ENCODE data around the gene AP1S2.
"Not testable (repeated sequence)": the region's sequence is repeated elsewhere in the genome, so short reads cannot be mapped to it uniquely, and the experiment has no call there.

AP1S2 gene

GRCh38 chrX:15854080-15854655 lies 445 bp downstream of the AP1S2 start:
- peak; percentile 38 for DNase-seq

DNA sequence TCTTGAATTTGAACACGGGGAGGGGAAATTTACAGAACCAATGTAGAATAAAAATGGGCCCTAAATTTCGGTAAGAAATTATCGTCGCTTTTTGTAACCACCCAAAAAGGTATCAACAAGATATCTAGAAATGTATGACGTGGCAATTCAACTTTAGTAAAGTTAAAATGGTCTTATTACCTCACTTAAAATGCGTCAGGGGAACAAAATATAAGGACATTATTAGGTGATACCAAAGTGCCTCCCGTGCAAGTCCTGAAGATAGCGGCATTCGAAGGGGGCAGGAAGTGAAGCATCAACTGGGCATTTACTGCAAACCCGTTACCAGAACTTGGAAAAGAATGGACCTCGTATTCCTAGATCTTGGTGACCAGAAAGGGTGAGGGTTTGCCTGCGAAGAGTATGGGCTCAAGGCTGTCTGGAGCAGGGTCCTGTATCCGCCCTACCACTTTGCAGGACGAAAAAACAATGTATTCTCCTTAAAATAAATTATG lies 980 bp downstream of the AP1S2 start:
- no peak for DNase-seq

- DNase-seq: no peak
These were observed 5.1 kb downstream of the AP1S2 start for GRCh38 chrX:15849555-15849954.

DNA sequence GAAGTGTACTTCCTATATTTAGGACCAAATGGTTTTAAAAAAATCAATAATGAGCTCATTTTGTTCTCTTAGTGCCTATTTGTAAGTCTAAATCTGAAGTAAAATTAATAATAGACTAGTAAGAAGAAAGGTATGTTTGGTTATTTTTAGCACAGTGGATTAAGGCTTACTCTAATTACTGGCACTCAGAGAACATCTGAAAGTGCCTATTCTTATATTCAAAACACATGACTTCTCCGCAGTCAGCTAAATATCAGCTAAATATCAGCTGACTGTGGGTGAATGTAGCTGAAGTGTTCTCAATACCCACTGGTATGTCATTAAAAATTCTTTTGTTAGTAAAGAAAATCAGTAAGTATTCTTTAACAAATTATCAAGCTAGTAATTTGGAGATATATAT lies 6.0 kb downstream of the AP1S2 start:
- no peak for DNase-seq

GRCh38 chrX:15843960-15844359 lies 10.7 kb downstream of the AP1S2 start:
- no peak for DNase-seq

DNA sequence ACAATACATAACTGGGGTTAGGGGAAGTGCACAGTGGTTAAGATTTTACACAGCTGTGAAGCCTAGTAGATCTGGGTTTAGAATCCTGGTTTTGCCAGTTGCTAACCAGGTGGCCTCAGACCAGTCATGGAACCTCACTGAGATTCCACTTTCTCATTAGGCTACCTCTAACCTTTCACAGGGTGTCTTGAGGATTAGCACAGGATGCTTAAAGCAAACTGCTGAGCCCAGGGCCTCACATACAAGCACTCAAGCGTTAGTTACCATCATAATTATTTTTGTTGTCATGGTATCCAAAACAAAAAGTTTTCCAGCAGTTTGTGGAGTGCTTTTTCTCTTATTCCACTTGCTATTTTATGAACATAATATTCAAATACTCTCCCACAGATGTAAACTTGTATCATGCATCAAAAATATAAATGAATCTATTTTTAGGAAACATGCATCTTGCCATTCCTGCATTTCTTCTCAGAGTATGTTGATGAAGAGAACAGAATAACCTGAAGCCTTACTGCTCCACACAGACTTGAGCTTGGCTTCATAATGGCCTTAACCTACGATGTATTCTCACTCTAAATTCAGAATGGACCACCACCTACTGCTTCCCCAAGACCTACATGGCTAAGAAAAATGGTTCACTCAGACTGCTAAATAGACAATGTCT lies 12.6 kb downstream of the AP1S2 start:
- no peak for DNase-seq

DNA sequence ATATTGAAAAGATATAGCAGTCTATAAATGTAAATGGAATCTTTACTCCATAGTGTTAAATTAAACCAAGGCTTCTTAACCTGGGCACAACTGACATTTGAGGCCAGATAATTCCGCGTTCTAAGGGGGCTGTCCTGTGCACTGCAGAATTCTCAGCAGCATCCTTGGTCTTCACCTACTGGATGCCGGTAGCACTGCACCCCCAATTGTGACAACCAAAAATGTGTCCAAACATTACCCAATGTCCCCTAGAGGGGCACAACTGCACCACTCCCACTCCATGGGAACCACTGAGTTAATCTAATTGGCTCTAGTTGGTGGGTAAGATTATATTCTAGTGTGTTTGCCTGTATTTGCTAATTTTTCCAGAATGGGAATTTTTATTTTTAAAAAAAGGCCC lies 16.6 kb downstream of the AP1S2 start:
- DNase-seq: peak; percentile 2

DNA sequence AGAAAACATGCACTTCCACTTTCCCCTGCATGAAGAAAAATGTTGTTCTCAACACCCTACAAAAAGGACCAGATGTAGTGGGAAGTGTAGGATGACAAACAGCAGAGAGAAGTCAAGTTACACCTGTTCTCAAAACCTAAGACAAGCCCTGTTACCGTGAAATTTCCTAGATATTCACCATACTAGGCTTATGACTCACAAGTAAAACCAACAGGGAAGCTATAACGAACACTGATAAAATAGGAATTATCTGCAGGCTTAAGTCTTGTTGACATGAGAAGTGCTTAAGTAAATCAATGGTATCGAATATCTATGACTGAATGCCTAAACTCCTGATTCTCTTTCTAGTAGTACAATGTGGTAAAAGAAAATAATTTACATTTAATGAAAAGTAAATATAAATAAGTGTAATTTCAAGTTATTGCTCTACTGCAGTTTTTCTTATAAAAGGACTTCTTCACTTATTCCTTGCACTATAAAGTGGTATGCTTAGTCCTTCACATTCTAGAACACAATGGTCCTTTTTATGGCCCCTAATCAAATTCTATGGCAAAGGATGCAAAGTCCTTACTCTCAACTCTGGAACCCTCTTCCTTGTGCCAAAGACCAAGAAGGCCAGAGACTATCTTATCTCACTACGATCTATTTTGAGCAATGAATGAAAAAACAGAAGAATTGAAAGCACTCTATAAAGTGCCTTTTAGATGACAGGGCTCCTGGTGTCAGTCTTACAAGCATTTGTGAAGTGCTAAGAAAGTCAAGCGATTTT lies 19.6 kb downstream of the AP1S2 start:
- no peak for DNase-seq

- DNase-seq: no peak
These were observed 20.6 kb downstream of the AP1S2 start for GRCh38 chrX:15834053-15834452.

DNA sequence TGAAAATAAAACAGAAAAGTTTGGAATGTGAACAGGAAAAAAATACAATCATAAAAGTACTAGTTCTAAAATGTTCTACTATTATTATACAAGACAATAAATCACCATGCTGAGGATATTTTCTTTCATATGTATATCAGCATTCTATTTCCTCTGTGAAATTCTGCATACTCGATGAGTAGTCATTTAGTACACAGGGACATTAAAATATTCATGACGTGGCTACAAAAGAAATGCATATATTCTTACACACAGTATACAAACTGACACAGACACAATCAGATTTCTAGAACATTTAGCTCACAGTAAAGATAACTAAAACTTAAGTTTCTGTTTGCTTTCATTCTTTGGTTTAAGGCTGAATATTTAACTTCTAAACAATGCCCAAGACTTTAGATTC lies 23.3 kb downstream of the AP1S2 start:
- not testable (repeated sequence) for DNase-seq

DNA sequence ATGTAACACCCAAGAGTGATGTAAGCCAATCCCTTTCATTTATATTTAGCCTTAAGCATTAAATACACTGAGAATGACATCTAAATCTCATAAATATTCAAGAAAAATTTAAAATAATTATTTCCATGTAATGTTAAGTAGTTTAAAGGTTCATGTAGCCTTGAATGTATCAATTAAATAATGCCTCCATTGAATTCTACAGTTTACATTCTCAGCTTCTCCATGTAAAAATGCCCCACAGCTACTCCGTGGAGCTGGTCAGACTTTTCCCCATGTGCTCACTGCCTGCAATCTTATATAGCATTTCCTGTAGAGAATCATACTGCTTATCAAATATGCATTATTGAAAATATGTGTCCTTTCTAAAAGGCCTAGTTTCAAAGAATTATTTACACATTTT lies 25.4 kb downstream of the AP1S2 start:
- no peak for DNase-seq

- DNase-seq: no peak
These were observed 28.7 kb downstream of the AP1S2 start for GRCh38 chrX:15825936-15826335.

- DNase-seq: no peak
These were observed 31.7 kb downstream of the AP1S2 start for GRCh38 chrX:15822922-15823321.

DNA sequence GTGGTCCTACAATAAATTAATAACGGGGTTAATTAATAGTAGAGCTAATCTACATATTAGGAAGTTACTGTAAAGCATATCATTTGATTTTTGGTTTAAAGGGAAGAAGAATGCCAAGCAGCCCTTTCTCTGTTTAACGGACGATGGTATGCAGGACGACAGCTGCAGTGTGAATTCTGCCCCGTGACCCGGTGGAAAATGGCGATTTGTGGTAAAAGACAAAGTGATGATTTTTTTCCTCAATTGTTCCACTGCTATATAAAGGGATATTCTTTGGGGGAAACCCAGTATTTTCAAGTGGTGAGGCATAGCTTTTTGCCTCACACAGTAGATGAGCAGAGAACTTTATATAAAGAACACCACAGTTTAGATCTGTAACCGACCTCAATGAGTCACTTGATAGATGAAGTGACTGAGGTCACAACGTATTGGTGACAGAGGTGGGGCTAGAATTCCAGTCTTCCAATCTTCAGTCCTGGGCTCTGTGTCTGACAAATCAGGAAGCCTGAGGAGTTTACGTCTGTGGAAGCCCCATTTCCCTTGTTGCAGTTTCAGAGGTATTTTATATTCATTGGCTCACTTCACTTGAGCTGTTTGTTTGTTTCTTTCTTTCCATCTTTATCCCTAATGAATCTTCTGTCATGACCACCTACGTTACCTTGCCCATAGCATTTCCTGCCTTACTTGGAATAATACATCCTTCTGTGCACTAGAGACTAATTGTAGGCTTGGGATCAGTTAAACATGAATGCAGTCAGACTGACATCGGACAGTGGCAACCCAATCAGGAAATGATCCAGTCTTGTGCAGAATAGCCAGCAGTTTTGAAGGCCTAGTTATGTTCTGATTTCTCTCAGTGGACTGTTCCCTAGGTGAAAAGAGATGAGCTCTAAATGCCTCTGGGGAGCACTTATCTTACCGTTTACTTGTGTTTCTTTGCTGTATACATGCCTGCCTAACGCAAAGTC lies 34.2 kb downstream of the AP1S2 start:
- DNase-seq: no peak

DNA sequence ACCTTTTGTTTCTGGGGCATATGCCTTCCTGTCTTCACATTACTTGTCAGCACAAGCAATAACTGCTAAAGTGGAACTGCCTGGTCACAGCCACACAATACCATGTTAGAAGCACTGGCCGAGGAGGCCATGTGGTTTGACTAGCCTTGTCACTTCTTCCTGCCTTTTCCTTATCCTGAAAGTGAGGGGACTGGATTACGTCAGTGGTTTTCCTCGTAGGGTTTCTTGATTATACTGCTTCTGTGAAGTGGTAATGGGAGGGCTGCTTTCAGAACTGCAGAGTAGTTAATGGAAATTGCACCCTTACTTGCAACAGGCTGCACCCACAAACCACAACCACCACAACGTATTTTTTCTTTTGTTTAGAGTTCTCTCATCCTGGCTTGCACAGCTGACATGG lies 37.7 kb downstream of the AP1S2 start:
- DNase-seq: peak; percentile 15

GRCh38 chrX:15816438-15816809 lies 38.2 kb downstream of the AP1S2 start:
- no peak for DNase-seq

DNA sequence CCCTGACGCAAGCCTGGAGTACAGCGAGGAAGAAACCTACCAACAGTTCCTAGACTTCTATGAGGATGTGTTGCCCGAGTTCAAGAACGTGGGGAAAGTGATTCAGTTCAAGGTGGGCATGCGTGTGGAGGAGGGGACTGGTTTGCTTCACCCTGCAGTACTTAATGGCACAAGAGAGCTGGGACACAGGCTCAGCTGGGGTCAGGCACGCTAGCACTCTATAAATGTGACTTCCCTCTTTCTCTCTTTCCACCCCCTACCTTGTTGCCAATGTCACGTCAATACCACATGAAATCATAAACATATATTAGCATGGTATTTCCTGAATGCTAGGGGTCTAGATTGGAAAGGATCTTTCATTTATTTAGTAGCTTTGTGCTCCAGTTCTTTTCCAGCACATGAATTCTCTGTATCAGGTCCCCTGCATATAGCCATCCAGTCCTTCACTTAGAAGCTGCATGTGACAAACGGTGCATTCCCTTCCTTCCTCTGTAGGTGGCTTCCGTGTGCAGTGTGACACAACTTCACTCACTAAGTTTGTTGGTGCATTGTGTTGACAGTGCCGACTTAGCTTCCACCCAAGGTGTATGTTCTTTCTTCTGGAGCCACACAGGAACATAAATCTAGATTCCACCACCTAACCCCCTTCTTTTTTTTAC lies 38.7 kb downstream of the AP1S2 start:
- DNase-seq: peak; percentile 4

DNA sequence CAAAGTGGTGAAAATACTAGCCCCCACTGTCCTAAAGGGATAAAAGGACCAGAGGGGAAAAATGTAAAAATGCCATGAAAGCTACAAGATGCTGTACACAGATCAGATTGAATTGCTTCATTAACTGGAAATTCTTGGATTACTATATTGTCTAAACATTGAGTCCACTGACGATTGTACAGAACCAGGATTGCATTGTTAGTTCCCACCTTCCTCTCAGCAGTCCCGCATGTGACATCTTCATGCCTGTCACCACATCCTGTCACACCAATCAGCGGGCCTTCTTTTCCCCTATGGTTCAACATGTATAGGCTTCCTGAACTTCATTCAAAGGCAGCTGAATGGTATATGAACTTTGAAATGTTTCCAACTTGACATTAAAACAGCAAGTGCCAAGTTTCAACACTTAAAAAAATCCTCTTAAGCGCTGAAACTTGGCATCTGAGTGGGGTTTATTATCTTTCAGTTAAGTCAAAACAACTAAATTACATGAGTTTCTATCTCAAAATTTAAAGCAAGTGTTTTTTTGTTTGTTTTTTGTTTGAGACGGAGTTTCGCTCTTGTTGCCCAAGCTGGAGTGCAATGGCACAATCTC lies 39.7 kb downstream of the AP1S2 start:
- no peak for DNase-seq

GRCh38 chrX:15813416-15813815 lies 41.2 kb downstream of the AP1S2 start:
- DNase-seq: no peak

DNA sequence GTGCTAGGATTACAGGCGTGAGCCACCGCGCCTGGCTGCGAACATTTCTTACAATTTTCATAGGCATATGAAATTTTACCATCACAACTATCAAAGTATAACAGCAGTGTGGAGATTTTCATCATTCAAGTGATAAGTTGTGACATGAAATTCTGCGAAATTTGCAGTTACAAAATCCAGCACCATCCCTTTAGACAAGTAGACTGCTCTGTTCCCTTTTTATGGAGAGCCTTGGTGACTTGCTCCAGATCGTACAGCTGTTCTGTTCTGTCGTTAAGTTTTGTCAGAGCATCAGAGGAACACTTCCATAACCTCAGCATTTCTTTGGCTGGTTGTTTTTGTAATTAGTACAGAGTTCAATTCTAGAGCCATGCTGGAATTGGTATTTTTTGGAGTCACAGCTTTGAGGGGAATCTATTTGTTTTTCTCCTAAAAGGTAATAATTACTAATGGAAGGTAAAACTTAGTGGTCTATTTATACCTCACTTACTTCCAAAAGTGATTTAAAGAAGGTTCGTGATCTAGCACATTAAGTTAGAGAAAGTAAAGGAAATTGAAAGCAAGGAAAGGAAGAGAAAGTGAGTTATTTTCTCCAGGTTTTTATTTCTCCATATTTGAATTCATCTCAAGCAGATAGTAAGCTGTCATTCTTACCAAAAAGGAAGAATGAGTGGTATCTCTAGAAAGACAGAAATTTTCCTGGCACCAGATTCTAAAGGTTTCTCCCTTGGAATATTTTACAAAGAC lies 42.2 kb downstream of the AP1S2 start:
- no peak for DNase-seq

DNA sequence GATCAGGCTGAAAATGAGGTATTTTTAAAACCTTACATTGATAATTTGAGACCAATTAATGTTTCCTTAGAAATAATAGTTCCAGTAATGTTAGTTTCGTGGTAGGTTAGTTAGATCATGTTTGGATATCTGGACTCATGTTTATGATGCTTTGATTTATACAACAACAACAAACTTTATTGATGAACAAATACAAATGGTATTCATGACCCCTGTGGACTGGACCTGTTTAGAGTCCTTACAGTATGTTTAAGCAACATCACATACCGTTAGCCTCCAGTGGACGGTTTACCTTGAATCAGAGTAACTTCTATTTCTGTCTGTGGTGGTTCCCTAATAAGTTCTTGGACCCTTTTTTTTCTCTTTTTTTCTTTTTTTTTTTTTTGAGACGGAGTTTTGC lies 46.4 kb downstream of the AP1S2 start:
- DNase-seq: no peak

Measured in activated CD4-positive, alpha-beta T cell treated with anti-CD3 and anti-CD28 coated beads, Interleukin-2, amount 50 U/mL, for 1 hour (primary cell).